GM23338 (cell line): Measurements from ENCODE around the gene PUM2. TPM values are rescaled to one million over a fixed set of nuclear protein-coding genes. Genes with fewer than 3 reads are reported as not detected.

Experiments
- ATAC-seq: fragments of 200-7000 bp; cut with Tn5 transposase; 3 replicates; pipeline ENCODE4 v1.9.1; 2020
- DNase-seq: peaks from one replicate; pipeline ENCODE4 v3.0.0-alpha.2; 2015; ENCODE audit warnings: low spot score
- H2AFZ ChIP-seq: fragments of 200-600 bp; sonication (generic); 2 replicates; pipeline ENCODE4 v1.8.0; 2016; ENCODE audit warnings: antibody characterized with exemption, mild to moderate bottlenecking, moderate library complexity
- H3F3A ChIP-seq: fragments of 200-600 bp; sonication (generic); replicated peaks from 2 replicates; pipeline ENCODE4 v1.8.0; 2017; ENCODE audit warnings: antibody characterized with exemption, mixed run types, low read depth
- H3K27ac ChIP-seq: fragments of 200-600 bp; sonication (generic); 2 replicates; pipeline ENCODE4 v1.6.1; 2016; ENCODE audit warnings: low read depth
- H3K27me3 ChIP-seq: fragments of 200-600 bp; sonication (generic); 2 replicates; pipeline ENCODE4 v1.8.0; 2016; ENCODE audit warnings: mild to moderate bottlenecking, mixed run types, moderate library complexity; ENCODE audit not compliant: insufficient read depth
- H3K36me3 ChIP-seq: fragments of 200-600 bp; sonication (generic); 2 replicates; pipeline ENCODE4 v1.8.0; 2016; ENCODE audit warnings: mild to moderate bottlenecking; ENCODE audit not compliant: insufficient read depth
- H3K4me1 ChIP-seq: fragments of 200-600 bp; sonication (generic); 2 replicates; pipeline ENCODE4 v1.8.0; 2016; ENCODE audit warnings: mild to moderate bottlenecking, moderate library complexity; ENCODE audit not compliant: insufficient read depth
- H3K4me2 ChIP-seq: fragments of 200-600 bp; sonication (generic); 2 replicates; pipeline ENCODE4 v1.7.1; 2017; ENCODE audit warnings: mixed run types
- H3K4me3 ChIP-seq: fragments of 200-600 bp; sonication (generic); 2 replicates; pipeline ENCODE4 v1.6.1; 2016; ENCODE audit warnings: mixed run types
- H3K79me2 ChIP-seq: fragments of 200-600 bp; sonication (generic); replicated peaks from 2 replicates; pipeline ENCODE4 v1.8.0; 2017; ENCODE audit warnings: mild to moderate bottlenecking; ENCODE audit not compliant: insufficient read depth
- H3K9me2 ChIP-seq: fragments of 200-600 bp; sonication (generic); 2 replicates; pipeline ENCODE4 v1.8.0; 2017; ENCODE audit not compliant: insufficient read depth
- H4K20me1 ChIP-seq: fragments of 200-600 bp; sonication (generic); replicated peaks from 2 replicates; pipeline ENCODE4 v1.8.0; 2017; ENCODE audit warnings: mild to moderate bottlenecking; ENCODE audit not compliant: insufficient read depth
- H3K27ac Mint-ChIP-seq: 2 replicates; pipeline ENCODE4 v1.8.0; 2020; ENCODE audit warnings: inconsistent platforms, mild to moderate bottlenecking, moderate library complexity, mixed read lengths
- H3K27me3 Mint-ChIP-seq: 3 replicates; pipeline ENCODE4 v1.8.0; 2022; ENCODE audit warnings: low read depth, mild to moderate bottlenecking, moderate library complexity, mixed read lengths, inconsistent platforms; ENCODE audit not compliant: insufficient read depth, poor library complexity
- H3K36me3 Mint-ChIP-seq: 3 replicates; pipeline ENCODE4 v1.8.0; 2021; ENCODE audit warnings: low read depth, mild to moderate bottlenecking, inconsistent platforms, moderate library complexity, mixed read lengths
- H3K4me1 Mint-ChIP-seq: 3 replicates; pipeline ENCODE4 v1.8.0; 2020; ENCODE audit warnings: mild to moderate bottlenecking, inconsistent platforms, mixed read lengths
- H3K4me3 Mint-ChIP-seq: 3 replicates; pipeline ENCODE4 v1.8.0; 2021; ENCODE audit warnings: moderate library complexity, mild to moderate bottlenecking, inconsistent platforms, mixed read lengths
- H3K9me3 Mint-ChIP-seq: 3 replicates; pipeline ENCODE4 v1.8.0; 2020; ENCODE audit warnings: moderate library complexity, mild to moderate bottlenecking, inconsistent platforms, mixed read lengths
- CREB1 ChIP-seq: fragments of 250-450 bp; sonication (Bioruptor Pico); IDR thresholded peaks from 2 replicates; pipeline ENCODE4 v1.5.0; 2020; ENCODE audit warnings: low read depth, mild to moderate bottlenecking, moderate library complexity
- CTCF ChIP-seq, 2 experiments: fragments of 200-600 bp in 1 of 2; sonication (generic) in 1 of 2; conservative IDR thresholded peaks; 2 replicates each; pipeline versions ENCODE4 v1.5.1 to v1.6.1; 2016 to 2017; ENCODE audit warnings: antibody characterized with exemption in 2 of 2, low read depth in 2 of 2, mild to moderate bottlenecking in 2 of 2, moderate library complexity in 1 of 2
- ETS1 ChIP-seq: IDR thresholded peaks from 2 replicates; pipeline ENCODE4 v1.6.1; 2016; ENCODE audit warnings: antibody characterized with exemption
- EZH2 ChIP-seq: fragments of 200-600 bp; sonication (generic); IDR thresholded peaks from one replicate; pipeline ENCODE4 v1.8.0; 2017; ENCODE audit warnings: antibody characterized with exemption, mild to moderate bottlenecking, low read depth; ENCODE audit not compliant: unreplicated experiment
- EZH2phosphoT487 ChIP-seq: fragments of 200-600 bp; sonication (generic); IDR thresholded peaks from one replicate; pipeline ENCODE4 v1.8.1; 2018; ENCODE audit warnings: antibody characterized with exemption; ENCODE audit not compliant: unreplicated experiment
- JUNB ChIP-seq: IDR thresholded peaks from one replicate; pipeline ENCODE4 v1.6.1; 2016; ENCODE audit warnings: antibody characterized with exemption; ENCODE audit not compliant: unreplicated experiment
- NANOG ChIP-seq: IDR thresholded peaks from 2 replicates; pipeline ENCODE4 v1.6.1; 2016; ENCODE audit warnings: antibody characterized with exemption, borderline replicate concordance
- POLR2AphosphoS5 ChIP-seq: IDR thresholded peaks from 2 replicates; pipeline ENCODE4 v1.6.1; 2016; ENCODE audit warnings: antibody characterized with exemption, low read depth
- REST ChIP-seq: IDR thresholded peaks from one replicate; pipeline ENCODE4 v1.6.1; 2018; ENCODE audit warnings: antibody characterized with exemption; ENCODE audit not compliant: unreplicated experiment
- STAT1 ChIP-seq: IDR thresholded peaks from one replicate; pipeline ENCODE4 v1.6.1; 2016; ENCODE audit warnings: antibody characterized with exemption; ENCODE audit not compliant: unreplicated experiment
- ZNF114 ChIP-seq: fragments of 250-450 bp; sonication (Bioruptor Pico); IDR thresholded peaks from 2 replicates; pipeline ENCODE4 v1.5.0; 2020; ENCODE audit warnings: mild to moderate bottlenecking, moderate library complexity
- ZNF331 ChIP-seq: fragments of 250-450 bp; sonication (Bioruptor Pico); IDR thresholded peaks from 2 replicates; pipeline ENCODE4 v1.5.0; 2020; ENCODE audit warnings: low read depth, mild to moderate bottlenecking, moderate library complexity
- ZNF462 ChIP-seq: fragments of 250-450 bp; sonication (Bioruptor Pico); IDR thresholded peaks from 2 replicates; pipeline ENCODE4 v1.5.0; 2020; ENCODE audit warnings: mild to moderate bottlenecking, moderate library complexity
- polyA plus RNA-seq: library from polyadenylated mRNA; unstranded; fragments of >200 nt; fragmentation: Nextera tagmentation; extraction: Ambion mirVana; gene quantifications from 2 replicates; pipeline ENCODE4 v1.2.1, GENCODE V29; 2016
- total RNA-seq: library from RNA; depleted of rRNA; stranded (reverse); fragments of >200 nt; shearing (Covaris generic); gene quantifications from 2 replicates; pipeline ENCODE4 v1.2.3, GENCODE V29; 2014

The PUM2 gene
- total and polyA plus RNA-seq, 2 experiments from 2014 or later: 29.9 to 94.1 TPM

GRCh38 chr2:20351555-20352229, 1.0 kb upstream of the PUM2 start:
- Histone ChIP-seq H3K4me2 (peak overlapping the region; percentile 94), H4K20me1 (peaks cover 25% of the 10 kb centered on the region), H2AFZ (peak overlapping the region; percentile 78), H3K36me3 (no peaks in the 10 kb centered on the region), H3F3A (peaks cover 8% of the 10 kb centered on the region; the same call in 1 of the 2 replicates), H3K4me3 (peak overlapping the region; percentile 79), H3K27me3 (no peaks in the 10 kb centered on the region), H3K4me1 (peaks cover 46% of the 10 kb centered on the region), H3K27ac (peak overlapping the region; percentile 98), H3K79me2 (peaks cover 35% of the 10 kb centered on the region), H3K9me2 (no peaks in the 10 kb centered on the region)
- Mint-ChIP-seq H3K36me3 (peaks cover 11% of the 10 kb centered on the region), H3K4me3 (no peak overlapping the region), H3K9me3 (no peaks in the 10 kb centered on the region), H3K27ac (no peak overlapping the region), H3K4me1 (peaks cover 16% of the 10 kb centered on the region), H3K27me3 (peaks cover 8% of the 10 kb centered on the region)
- ATAC-seq: no peak
- DNase-seq: no peak
- TF ChIP-seq REST (no peak), ZNF462 (CRISPR knock-in tag) (no peak), ZNF331 (CRISPR knock-in tag) (no peak), NANOG (no peak), ETS1 (no peak), EZH2phosphoT487 (no peak), STAT1 (no peak), CREB1 (CRISPR knock-in tag) (no peak), CTCF (conservative IDR thresholded peaks at IDR 0.05; ENCODE audit: low read depth in 2 of 2) (no peak), ZNF114 (CRISPR knock-in tag) (no peak), JUNB (no peak), EZH2 (no peak), POLR2AphosphoS5 (no peak)
